T-helper 22 cell (primary cell): ENCODE results near the gene PLPP2.

Experiments
- DNase-seq: peaks from one replicate; pipeline ENCODE4 v3.0.0-alpha.2; 2020; ENCODE audit warnings: low read depth

Gene PLPP2

DNA sequence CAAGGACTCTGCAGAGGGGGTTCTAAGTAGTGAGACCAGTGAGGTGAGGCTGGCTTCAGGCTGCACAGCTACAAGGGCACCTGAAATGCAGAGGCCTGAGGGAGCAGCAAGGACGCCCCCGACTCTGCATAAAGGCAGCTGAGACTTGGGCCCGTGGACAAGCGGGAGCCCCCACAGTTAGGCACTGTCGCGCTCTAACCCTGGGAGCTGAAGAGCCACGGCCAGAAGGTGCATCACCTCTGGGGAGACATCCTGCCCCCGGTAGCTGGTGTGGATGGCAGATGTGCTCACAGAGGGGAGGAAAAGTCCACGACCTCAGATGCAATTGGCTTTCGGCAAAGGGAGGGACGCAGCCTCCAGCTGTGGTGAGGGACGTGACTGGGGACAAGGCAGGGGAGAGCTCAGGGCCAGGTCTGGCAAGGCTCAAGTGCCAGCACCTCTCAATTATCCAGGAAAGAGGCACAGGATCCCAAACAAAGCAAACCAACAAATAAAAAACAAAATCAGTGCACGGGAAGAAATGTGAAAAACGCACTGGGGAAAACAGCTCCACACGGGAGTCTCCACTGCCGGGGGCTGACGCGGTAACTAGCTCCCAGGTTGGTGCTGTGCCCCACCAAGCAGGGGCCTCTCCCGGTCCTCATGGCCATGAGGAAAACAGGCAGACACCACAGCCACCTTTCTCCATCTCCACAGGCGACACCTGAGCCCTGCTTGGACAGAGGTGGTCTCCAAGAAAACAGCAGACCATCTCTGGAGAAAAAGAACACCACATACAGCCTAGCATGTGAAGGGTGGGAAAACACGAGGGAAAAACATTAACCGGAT, 23.0 kb upstream of the PLPP2 start:
- DNase-seq: no peak

DNA sequence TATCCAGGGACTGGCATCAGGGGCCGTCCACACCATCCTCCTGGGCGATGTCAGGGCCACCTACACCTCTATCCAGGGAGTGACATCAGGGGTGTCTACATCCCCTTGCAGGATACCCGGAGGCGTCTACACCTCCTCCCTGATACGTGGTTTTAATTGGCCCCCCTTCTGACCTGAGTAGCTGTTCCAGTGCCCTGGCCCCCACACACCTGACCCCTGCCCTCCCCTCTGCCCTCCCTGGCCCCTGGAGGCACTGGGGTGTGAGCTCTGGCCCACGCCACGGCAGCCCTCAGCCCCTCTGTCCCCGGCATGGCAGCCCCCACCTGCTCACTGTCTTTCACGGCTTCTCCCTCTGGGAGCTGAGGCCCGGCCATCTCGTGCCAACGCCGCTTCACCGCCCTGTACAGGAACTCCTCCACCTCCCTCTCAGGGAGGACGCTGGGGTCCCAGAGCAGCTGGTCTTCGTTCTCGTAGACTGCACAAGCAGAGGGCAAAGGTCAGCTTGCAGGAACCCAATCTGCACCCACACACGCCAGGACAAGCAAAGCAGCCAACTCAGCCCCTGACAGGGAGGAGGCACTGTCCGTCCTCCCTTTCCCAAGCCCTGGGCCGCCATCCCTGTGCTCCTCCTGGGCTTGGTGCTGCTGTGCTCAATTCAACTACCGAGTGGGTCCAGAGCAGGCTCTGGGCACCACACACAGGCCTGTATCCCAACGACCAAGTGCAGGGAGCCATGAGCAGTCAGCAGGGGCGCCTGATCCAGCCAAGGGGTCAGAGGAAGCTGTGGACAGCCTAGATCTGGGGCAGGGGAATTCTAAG, 22.2 kb upstream of the PLPP2 start:
- DNase-seq: no peak

DNA sequence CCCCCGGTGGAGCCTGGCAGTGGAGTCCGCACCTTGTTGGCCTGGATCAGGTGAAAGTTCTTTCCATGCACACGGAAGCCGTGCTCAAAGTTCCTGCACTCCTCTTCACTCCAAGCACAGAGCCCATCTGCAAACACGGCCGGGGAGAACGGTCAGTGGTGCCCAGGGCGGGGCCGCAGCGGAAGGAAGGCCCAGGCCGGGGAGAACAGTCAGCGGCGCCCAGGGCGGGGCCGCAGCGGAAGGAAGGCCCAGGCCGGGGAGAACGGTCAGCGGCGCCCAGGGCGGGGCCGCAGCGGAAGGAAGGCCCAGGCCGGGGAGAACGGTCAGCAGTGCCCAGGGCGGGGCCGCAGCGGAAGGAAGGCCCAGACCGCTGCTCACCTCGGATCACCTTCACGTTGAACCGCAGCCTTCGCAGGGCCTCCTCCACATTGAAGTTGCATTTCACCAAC, 20.6 kb upstream of the PLPP2 start:
- no peak for DNase-seq

DNA sequence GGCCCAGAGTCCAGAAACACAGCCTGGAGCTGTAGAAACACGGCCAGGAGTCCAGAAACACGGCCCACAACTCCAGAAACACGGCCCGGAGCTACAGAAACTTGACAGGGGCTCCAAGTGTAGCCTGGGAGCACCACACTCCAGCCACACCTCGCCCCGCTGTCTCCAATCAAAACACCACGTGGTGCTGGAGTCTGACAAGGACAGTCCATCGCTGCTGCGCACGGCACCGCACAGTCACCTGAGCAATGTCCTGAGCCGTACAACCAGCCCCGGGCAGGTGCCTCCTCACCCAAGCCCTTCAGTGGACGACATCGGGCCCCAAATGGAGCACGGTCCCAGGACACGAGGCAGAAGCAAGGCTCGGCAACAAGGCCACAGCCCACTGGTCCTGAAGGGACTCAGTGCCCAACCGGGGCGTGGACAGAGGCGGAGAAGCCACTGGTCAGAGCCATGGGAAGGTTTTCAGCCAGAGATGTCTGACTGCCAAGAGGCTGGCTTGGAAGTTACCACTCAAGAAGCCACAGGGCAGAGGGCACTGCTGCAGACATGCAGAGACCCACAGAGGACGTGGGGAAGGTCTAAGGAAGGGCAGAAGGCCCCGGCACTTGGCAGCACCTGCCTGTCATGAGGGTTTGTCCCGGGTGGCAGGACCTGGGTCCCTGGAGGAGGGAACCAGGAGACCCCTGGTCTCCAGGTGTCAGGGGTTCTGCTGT, 19.7 kb upstream of the PLPP2 start:
- DNase-seq: no peak

DNA sequence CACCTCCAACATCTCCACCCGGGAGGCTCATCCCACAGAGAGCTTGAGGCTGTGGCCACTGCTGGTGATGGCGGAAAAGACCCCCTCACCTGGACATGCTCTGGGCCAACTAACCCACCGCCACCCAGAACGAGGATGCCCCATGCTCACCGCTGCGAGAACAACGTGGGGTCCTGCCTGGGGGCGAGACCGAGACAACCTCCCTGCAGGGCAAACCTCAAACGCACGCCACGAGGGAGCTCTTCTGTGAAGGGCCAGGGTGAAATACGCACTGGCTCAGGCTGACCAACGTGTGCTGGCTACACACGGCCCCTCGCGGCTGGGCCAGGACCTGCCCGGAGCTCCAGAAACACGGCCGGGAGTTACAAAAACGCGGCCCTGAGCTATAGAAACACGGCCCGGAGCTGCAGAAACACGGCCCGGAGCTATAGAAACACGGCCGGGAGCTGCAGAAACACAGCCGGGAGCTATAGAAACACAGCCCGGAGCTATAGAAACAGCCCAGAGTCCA, 19.0 kb upstream of the PLPP2 start:
- DNase-seq: no peak

DNA sequence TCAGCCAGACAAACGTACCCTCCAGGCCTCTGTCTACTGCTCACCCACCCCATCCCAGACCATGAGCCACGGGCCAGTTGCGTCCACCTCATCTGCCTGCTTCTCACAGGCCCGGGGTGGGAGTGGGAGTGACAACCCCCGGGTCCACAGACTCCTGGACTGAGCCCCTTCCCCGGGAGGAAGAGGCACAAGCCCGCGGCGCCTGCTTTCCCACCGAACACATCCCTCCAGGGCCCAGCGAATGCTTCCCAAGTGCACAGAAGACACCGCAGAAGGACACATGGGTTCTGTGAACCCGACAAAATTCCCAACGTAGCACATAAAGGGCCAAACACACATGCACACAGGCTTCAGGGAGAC, 18.0 kb upstream of the PLPP2 start:
- no peak for DNase-seq

DNA sequence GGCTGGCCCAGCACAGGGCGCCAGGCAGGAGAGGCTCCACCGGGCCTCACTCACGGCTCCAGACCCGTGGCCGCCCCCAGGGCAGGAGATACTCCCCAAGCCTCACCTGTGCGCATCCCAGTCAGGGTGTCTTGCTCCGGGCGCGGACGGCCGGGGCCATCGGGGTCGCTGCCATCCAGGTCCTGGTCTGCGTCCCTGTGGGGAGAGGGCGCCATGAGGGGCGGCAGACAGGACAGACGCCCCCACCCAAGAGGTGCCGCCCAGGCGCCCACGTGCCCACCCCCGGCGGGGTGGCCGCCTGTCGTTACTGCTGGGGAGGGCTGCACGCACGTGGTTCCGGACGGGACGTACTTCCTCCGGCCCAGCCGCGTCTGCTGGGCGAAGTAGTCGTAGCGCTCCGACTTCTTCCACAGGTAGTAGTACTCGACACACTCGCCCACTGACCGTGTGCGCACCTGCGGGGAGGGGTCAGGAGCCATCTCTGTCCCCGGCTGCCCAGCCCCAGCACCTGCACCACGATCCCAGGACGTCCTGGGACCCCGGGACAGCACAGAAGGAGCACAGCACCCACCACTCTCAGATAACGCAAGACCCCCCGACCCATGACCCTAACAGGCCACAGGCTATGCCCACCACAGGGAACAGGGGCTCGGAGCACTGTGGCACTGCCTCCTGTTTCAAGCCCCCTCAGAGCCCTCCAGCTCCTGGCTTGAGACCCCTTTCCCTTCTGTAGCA, 17.4 kb upstream of the PLPP2 start:
- DNase-seq: no peak

DNA sequence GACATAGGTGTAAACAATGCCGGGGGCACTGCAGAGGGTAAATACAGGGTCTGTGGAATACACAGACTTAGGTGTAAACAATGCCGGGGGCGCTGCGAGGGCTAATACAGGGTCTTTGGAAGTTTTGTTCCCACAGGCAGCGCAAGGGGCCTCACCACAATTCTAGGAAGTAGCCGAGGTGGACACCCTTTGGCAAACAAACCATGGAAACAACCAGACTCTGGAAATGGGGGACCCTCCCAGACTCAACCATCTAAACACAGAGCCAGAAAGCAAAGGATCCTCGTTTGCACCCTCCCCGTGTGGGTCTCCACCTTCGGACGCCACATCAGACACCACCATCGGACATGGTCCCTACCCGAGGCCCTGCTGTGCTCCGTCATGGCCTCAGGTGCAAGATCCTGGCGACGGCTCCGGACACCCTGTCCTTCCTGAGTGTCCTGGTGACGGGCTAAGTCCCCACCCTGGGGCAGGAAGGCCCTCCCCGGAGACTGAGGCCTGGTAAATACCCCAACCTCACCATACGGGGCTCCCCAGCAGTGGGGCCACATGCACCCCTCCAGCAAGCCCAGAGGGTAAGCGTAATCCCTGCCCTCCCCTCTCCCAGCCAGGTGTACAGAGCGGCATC, 16.7 kb upstream of the PLPP2 start:
- DNase-seq: no peak

DNA sequence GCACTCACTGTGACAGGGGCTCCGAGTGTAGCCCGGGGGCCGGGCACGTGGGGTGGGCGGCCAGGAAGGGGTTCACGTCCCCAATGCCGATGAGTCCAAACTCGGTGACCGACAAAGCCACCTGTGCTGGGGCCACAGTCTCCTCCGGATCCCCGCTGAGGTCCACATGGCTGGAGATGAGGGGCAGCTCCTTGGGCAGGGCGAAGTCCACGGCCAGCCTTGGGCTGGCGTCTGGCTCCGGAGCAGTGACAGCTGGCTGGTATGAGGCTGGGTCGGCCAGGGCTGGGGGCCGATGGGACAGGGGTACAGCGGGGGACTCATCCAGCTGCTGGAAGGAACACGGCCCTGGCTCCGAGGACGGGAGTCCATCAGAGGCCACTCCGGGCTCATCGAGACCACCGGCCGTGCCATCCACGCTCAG, 15.9 kb upstream of the PLPP2 start:
- no peak for DNase-seq

DNA sequence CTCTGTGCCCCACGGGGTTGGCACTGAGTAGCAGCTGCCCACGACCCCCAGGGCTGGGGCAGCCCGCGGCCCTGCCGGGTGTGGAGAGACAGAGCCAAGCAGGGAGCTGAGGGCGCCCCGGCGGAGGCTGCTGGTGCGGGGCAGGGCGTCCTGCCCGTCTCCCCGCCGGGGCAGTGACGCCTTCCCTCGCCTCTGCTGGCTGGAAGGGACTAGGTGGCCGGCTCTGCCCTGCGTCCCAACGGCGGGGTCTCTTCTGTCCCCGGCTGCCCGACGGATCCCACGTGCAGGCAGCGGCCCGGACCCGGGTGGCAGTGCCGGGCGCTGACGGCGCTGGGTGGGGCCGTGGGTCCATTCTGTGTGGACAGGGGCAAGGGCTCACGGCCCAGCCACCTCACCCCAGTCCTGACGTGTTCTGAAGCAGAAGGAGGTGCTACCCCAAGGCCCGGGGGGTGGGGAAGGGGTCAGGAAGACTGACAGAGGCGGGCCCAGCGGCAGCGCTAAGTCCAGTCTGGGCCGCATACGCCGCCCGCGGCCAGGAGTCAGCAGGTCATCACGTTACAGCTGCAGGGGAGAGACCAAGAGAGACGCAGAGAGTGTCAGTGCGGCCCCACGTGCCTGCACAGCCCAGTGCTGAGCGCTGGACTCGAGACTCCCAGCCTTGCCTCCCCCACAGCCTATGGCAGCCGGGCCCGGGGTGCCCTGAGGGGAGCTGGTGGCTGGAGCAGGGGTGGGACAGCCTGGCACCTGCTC, 15.1 kb upstream of the PLPP2 start:
- DNase-seq: no peak

DNA sequence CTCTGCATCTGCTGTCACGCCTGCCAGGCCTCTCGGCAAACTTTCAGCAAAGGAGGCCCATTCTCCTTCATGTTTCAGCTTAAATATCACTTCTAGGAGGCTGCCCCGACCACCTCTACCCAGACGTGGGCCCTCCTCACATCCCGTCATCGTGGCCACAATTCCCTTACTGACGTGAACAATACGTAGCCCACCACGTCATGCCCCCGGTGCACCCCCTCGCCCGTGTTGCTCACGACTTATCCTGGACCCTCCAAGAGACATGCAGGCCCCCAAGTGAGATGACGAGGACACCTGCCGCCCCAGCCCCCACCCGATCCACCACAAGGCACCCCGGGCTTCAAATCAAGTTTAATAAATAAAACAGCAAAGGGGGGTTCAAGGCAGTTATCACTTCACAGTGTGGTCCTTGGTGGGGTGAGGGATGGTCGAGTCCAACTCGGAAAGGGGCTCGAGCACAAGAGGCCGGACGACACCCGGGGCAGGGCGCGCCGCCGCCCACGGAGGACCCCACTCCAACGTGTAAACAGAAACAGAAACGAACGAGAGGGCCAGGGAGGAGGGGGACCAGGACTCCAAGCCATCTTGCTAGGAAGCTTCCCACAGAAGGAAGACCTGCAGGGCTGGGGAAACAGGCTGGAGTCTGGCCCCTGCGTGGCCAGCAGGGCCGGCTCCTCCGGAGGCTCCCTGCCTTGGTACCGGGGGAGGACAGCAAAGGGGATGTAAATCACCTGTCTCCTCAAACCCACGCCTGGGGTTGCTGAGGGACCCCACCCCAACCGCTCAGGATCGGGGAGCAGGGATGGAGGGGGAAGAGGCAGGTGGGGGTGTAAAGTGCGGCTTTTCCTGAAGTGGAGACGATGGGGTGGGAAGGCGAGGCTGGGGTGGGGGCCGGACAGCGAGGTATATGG, 14.3 kb upstream of the PLPP2 start:
- no peak for DNase-seq

DNA sequence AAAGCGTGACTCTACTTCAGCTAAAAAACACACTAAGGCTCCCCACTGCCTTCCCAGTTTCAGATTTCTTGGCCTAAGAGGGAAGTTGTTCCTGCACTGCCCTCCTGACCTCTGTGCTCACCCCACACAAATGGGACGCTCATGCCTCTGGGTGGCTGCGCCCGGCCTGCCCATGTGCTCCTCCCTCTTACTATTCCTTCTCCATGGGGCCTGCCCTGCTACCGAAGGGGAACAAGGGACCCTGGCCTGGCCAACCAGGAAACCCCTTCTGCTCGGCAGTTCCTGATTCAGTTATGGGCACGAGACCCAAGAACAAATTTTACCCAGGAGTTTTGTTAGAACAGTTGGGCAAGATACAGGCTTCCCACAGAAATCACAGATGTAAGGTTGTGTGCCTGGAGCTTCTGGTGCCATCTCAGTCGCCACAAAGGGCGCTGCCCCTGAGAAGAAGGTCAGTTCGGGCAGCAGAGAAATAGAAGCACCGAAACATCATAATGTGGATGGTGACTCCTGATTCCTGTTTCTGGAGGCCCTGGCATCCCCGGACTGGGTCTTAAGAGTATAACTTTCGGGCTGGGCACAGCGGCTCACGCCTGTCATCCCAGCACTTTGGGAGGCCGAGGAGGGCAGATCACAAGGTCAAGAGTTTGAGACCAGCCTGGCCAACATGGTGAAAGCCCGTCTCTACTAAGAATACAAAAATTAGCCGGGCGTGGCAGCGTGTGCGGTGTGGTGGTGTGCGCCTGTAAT, 5.4 kb upstream of the PLPP2 start:
- DNase-seq: no peak

DNA sequence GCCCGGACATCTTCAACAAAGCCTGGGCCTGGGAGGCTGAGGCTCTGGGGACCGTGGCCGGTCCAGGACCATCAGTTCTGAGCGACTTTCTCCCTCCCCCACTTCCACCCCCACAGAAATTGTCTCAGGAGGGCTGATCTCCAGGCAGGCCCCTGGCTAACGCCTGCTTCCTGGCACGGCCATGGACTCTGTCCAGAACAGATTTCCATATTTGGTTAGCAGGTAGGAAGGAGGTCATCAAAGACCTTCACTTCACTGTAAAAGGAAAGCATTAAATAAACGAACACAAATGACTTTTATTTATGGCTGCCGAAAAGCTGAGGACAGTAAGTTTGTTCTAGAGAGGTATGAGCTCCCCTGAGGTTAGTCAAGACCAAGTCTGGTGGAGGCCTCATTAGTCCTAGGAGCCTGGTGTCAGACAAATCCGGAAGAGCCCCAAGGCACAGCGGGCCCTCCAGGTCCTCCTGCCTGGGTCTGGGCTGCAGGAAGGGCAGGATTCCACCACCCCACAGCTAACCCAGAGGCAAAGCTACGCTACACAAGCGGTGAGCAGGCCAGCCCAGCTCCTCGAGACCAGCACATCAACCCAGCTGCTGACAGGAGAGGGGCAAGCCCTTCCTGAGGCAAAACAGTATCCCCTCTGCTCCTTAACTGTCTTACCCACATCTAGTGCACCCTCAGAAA, 4.6 kb upstream of the PLPP2 start:
- no peak for DNase-seq

DNA sequence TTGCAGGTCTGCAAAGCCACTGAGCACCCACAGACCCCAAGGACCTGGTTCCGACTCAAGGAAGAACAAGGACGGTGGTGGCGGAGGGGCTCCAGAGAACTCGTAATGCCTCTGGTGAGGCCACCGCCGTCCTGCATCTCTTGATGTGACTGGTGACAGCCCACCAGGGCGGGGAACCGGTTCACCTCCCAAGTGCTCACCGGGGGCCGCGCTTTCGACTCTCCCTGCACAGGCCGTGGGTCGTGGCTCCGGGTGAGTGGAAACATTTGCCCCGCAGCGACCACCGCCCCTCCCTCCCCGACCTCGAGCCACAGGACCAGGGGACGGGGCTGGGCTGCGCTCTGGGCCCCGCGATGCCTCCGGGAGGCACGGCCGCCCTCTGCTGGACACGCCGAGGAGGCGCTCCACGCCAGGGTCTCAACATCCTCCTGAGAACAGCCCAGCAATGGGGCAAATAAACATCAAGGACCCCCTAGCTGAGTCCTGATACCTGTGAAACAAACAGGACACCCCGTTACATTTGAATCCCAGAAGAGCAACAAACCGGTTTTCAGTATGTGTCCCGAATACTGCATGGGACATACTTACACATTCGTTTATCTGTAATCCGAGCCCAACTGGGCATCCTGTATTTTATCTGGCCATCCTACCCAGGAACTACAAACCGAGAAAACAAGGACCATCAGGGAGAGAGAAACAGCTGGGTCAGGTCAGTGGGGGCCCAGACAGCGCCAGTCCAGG, 3.9 kb upstream of the PLPP2 start:
- DNase-seq: no peak

DNA sequence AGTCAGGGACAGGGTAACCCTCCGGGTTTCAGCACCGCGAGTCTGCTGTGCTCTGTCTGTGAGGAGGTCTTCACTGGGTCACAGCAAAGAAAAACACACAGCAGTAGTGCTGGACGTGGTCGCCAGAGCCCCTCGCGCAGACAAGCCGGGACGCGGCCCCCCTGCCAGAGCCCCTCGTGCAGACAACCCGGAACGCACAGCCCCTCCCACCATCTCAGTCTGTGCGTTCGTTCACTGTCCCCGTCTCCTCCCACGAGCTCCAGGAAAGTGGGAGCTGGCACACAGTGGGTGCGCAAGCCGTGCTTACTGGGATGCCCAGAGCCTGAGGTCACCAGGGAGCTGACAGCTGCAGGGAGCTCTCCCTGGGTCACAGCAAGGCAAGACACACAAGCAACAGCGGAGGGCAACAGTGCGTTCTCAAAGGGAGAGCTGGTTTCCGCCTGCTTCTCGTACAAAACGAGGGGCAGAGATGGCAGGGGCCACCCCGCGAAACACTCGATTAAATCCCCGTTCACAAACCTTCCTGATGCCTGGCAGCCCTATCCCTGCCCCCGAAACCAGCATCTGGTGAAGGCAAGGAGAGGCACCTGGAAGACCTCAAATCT, 3.2 kb upstream of the PLPP2 start:
- DNase-seq: no peak

DNA sequence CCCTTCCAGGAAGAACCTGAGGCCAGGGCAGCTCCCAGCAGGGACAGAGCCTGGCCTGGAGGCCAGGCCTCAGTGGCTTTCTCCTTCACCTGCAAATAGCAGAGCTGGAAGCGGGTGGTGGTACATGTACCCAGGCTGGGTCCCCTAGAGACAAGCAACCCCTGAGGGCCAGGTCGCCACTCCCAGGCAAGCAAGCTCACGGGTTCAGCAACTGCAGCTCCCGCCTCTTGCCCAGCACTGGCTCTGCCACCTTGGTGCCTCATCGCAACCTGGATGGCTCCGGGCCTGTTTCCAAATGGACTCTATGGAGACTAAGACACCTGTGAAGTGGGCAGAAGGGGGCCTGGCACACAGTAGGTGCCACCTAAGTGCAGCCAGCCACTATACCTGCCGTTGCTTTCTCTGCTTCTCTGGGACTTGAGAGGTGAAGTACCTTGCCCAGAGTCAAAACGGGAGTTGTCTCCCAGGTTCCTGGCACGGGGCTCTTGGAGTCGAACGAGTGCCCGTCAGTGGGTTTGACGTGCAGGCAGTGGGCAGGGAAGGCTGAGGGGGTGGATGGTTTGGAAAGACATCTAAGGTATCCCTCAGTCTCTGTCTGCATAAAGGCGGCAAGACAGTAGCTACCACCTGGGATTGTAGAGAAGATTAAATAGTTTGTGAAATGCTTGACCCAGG, 2.4 kb upstream of the PLPP2 start:
- DNase-seq: no peak
